Neural progenitor cell (in vitro differentiated cells): ENCODE results near the gene CNTNAP2. TPM values are rescaled to one million over a fixed set of nuclear protein-coding genes. Genes with fewer than 3 reads are reported as not detected.

ENCODE experiments used
- DNase-seq: peaks from one replicate; pipeline ENCODE4 v3.0.0-alpha.2; 2016; ENCODE audit warnings: low spot score
- H2AFZ ChIP-seq: fragments of 200-600 bp; sonication (generic); replicated peaks from 2 replicates; pipeline ENCODE4 v1.6.1; 2016; ENCODE audit warnings: antibody characterized with exemption
- H3F3A ChIP-seq: fragments of 200-600 bp; sonication (generic); 2 replicates; pipeline ENCODE4 v1.6.1; 2016; ENCODE audit warnings: antibody characterized with exemption, low read depth
- H3K27ac ChIP-seq: fragments of 200-600 bp; sonication (generic); 2 replicates; pipeline ENCODE4 v1.5.1; 2016; ENCODE audit warnings: mild to moderate bottlenecking
- H3K27me3 ChIP-seq: fragments of 200-600 bp; sonication (generic); 2 replicates; pipeline ENCODE4 v1.6.1; 2016; ENCODE audit warnings: mild to moderate bottlenecking, moderate library complexity
- H3K36me3 ChIP-seq: fragments of 200-600 bp; sonication (generic); 2 replicates; pipeline ENCODE4 v1.5.1; 2016
- H3K4me1 ChIP-seq: fragments of 200-600 bp; sonication (generic); 2 replicates; pipeline ENCODE4 v1.6.1; 2016; ENCODE audit warnings: mixed run types
- H3K4me2 ChIP-seq: fragments of 200-600 bp; sonication (generic); 2 replicates; pipeline ENCODE4 v1.6.1; 2016
- H3K4me3 ChIP-seq: fragments of 200-600 bp; sonication (generic); 2 replicates; pipeline ENCODE4 v1.5.1; 2016
- H3K79me2 ChIP-seq: fragments of 200-600 bp; sonication (generic); 2 replicates; pipeline ENCODE4 v1.6.1; 2016; ENCODE audit warnings: low read depth
- H3K9ac ChIP-seq: fragments of 200-600 bp; sonication (generic); 2 replicates; pipeline ENCODE4 v1.6.1; 2016
- H3K9me3 ChIP-seq: fragments of 200-600 bp; sonication (generic); 2 replicates; pipeline ENCODE4 v1.5.1; 2016; ENCODE audit warnings: low read depth
- H4K20me1 ChIP-seq: fragments of 200-600 bp; sonication (generic); 2 replicates; pipeline ENCODE4 v1.6.1; 2016; ENCODE audit warnings: low read depth
- H3K27ac Mint-ChIP-seq: 3 replicates; pipeline ENCODE4 v1.8.0; 2021; ENCODE audit warnings: mixed read lengths
- H3K27me3 Mint-ChIP-seq: 2 replicates; pipeline ENCODE4 v1.8.0; 2022; ENCODE audit warnings: low read depth, mild to moderate bottlenecking, inconsistent platforms, moderate library complexity, mixed read lengths; ENCODE audit not compliant: insufficient read depth
- H3K36me3 Mint-ChIP-seq: 3 replicates; pipeline ENCODE4 v1.8.0; 2021; ENCODE audit warnings: mixed read lengths
- H3K4me1 Mint-ChIP-seq: 3 replicates; pipeline ENCODE4 v1.8.0; 2021; ENCODE audit warnings: mixed read lengths
- H3K4me3 Mint-ChIP-seq: 3 replicates; pipeline ENCODE4 v1.8.0; 2021; ENCODE audit warnings: mild to moderate bottlenecking, moderate library complexity, mixed read lengths
- H3K9me3 Mint-ChIP-seq: 3 replicates; pipeline ENCODE4 v1.8.0; 2020; ENCODE audit warnings: mixed read lengths
- EZH2 ChIP-seq: fragments of 200-600 bp; sonication (generic); IDR thresholded peaks from 2 replicates; pipeline ENCODE4 v1.6.1; 2017; ENCODE audit warnings: antibody characterized with exemption, mild to moderate bottlenecking, moderate library complexity
- EZH2phosphoT487 ChIP-seq: fragments of 200-600 bp; sonication (generic); IDR thresholded peaks from 2 replicates; pipeline ENCODE4 v1.6.1; 2017; ENCODE audit warnings: antibody characterized with exemption
- total RNA-seq: library from RNA; depleted of rRNA; stranded (reverse); fragments of >200 nt; gene quantifications from 2 replicates; pipeline ENCODE4 v1.2.3, GENCODE V29; 2015; ENCODE audit warnings: low replicate concordance
- TF ChIP-seq, protein P1 (sequence below): fragments of 200-600 bp; sonication (generic); IDR thresholded peaks from 2 replicates; pipeline ENCODE4 v1.5.1; 2017; ENCODE audit warnings: antibody characterized with exemption, mild to moderate bottlenecking

Gene CNTNAP2
- total RNA-seq, 1 donor from 2014 or later, result 126 TPM

DNA sequence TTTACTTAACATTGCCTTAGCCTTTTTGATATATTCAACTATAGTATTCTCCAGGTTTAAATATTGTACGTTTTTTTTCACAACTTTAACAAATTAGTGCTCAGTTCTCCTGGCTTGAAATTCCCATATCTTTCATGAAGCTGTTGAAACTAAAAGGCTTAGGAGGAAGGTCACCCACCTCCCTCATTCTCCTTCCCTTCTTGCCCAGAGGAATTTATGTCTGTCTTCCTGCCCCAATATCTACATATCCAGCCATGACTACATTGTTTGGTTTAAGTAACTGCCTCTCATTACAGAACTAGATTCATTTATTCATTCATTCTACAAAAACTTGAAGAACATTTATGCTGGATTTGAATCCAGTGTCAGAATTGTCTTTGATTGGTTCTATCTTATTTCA lies 2219.2 kb downstream of the CNTNAP2 start:
- H3K4me2 ChIP-seq, result peak overlapping the region; percentile 90
- H3K36me3 ChIP-seq, result no peaks in the 10 kb centered on the region
- peaks cover 52% of the 10 kb centered on the region for H3K4me1 ChIP-seq
- no peaks in the 10 kb centered on the region for H3K9me3 ChIP-seq
- H3K27me3 Mint-ChIP-seq, result peaks cover 17% of the 10 kb centered on the region
- H3K27ac ChIP-seq, result peak overlapping the region; percentile 92
- DNase-seq, result no peak
- H3K9ac ChIP-seq, result no peak overlapping the region
- H3K36me3 Mint-ChIP-seq, result peaks cover 10% of the 10 kb centered on the region
- H4K20me1 ChIP-seq, result peaks cover 7% of the 10 kb centered on the region
- H3K9me3 Mint-ChIP-seq, result peaks cover 14% of the 10 kb centered on the region
- H3K27ac Mint-ChIP-seq, result peak overlapping the region; percentile 58
- peak overlapping the region; percentile 27 for H3K4me3 ChIP-seq
- peak overlapping the region; percentile 52 for H3K4me3 Mint-ChIP-seq
- TF ChIP-seq EZH2, result no peak
- TF ChIP-seq EZH2phosphoT487, result no peak
- TF ChIP-seq, protein P1, sequence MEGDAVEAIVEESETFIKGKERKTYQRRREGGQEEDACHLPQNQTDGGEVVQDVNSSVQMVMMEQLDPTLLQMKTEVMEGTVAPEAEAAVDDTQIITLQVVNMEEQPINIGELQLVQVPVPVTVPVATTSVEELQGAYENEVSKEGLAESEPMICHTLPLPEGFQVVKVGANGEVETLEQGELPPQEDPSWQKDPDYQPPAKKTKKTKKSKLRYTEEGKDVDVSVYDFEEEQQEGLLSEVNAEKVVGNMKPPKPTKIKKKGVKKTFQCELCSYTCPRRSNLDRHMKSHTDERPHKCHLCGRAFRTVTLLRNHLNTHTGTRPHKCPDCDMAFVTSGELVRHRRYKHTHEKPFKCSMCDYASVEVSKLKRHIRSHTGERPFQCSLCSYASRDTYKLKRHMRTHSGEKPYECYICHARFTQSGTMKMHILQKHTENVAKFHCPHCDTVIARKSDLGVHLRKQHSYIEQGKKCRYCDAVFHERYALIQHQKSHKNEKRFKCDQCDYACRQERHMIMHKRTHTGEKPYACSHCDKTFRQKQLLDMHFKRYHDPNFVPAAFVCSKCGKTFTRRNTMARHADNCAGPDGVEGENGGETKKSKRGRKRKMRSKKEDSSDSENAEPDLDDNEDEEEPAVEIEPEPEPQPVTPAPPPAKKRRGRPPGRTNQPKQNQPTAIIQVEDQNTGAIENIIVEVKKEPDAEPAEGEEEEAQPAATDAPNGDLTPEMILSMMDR, result no peak
- H2AFZ ChIP-seq, result no peak overlapping the region
- peaks cover 69% of the 10 kb centered on the region for H3F3A ChIP-seq
- peaks cover 23% of the 10 kb centered on the region for H3K79me2 ChIP-seq
- H3K27me3 ChIP-seq, result no peaks in the 10 kb centered on the region
- peaks cover 74% of the 10 kb centered on the region for H3K4me1 Mint-ChIP-seq

GRCh38 chr7:148336411-148336810 lies 2219.8 kb downstream of the CNTNAP2 start:
- Histone ChIP-seq H3K27ac (no peak overlapping the region), H3K36me3 (no peaks in the 10 kb centered on the region), H3K4me1 (peaks cover 57% of the 10 kb centered on the region), H3K79me2 (peaks cover 29% of the 10 kb centered on the region), H2AFZ (no peak overlapping the region), H3F3A (peaks cover 75% of the 10 kb centered on the region), H3K4me2 (peak overlapping the region; percentile 90), H3K9ac (no peak overlapping the region), H4K20me1 (peaks cover 13% of the 10 kb centered on the region), H3K9me3 (no peaks in the 10 kb centered on the region), H3K4me3 (no peak overlapping the region), H3K27me3 (no peaks in the 10 kb centered on the region)
- Mint-ChIP-seq H3K4me3 (no peak overlapping the region), H3K27ac (peak overlapping the region; percentile 44), H3K36me3 (peaks cover 5% of the 10 kb centered on the region), H3K4me1 (peaks cover 75% of the 10 kb centered on the region), H3K27me3 (peaks cover 11% of the 10 kb centered on the region), H3K9me3 (peaks cover 8% of the 10 kb centered on the region)
- no peak for DNase-seq
- TF ChIP-seq, protein P1, result no peak
- TF ChIP-seq EZH2phosphoT487 (no peak), EZH2 (no peak)

GRCh38 chr7:148337246-148337965 lies 2220.8 kb downstream of the CNTNAP2 start:
- DNase-seq, result peak; percentile 48
- H2AFZ ChIP-seq, result no peak overlapping the region
- peaks cover 67% of the 10 kb centered on the region for H3K4me1 ChIP-seq
- H3K36me3 ChIP-seq, result no peaks in the 10 kb centered on the region
- H3K4me2 ChIP-seq, result peak overlapping the region; percentile 90
- no peak for TF ChIP-seq EZH2
- TF ChIP-seq EZH2phosphoT487, result no peak
- TF ChIP-seq, protein P1, result no peak
- H3K4me3 ChIP-seq, result peak overlapping the region; percentile 20
- no peak overlapping the region for H3K9ac ChIP-seq
- H3K9me3 ChIP-seq, result no peaks in the 10 kb centered on the region
- Mint-ChIP-seq H3K27ac (peak overlapping the region; percentile 98), H3K27me3 (peaks cover 6% of the 10 kb centered on the region), H3K9me3 (peaks cover 3% of the 10 kb centered on the region), H3K4me1 (peaks cover 78% of the 10 kb centered on the region), H3K36me3 (peaks cover 9% of the 10 kb centered on the region), H3K4me3 (peak overlapping the region; percentile 99)
- H3K79me2 ChIP-seq, result peaks cover 39% of the 10 kb centered on the region
- H3K27me3 ChIP-seq, result no peaks in the 10 kb centered on the region
- H3K27ac ChIP-seq, result peak overlapping the region; percentile 81
- peaks cover 23% of the 10 kb centered on the region for H4K20me1 ChIP-seq
- peaks cover 85% of the 10 kb centered on the region for H3F3A ChIP-seq
